Ovary (tissue), 9 donors: ENCODE measurements around the gene FRMD4A. TPM values are rescaled to one million over a fixed set of nuclear protein-coding genes. Genes with fewer than 3 reads are reported as not detected.

Experiments
- DNase-seq, 5 donors: peaks; one replicate each; pipeline ENCODE4 v3.0.0-alpha.2; 2019 to 2020
- H3K27ac ChIP-seq, 2 donors: fragments of 200-600 bp; one replicate each; pipeline versions ENCODE4 v1.5.1 to v1.8.0; 2019 to 2022
- H3K27me3 ChIP-seq: fragments of 200-600 bp; one replicate; pipeline ENCODE4 v1.8.0; 2022
- H3K36me3 ChIP-seq: fragments of 200-600 bp; sonication (generic); one replicate; pipeline ENCODE4 v1.5.1; 2019
- H3K4me1 ChIP-seq: one replicate; pipeline ENCODE4 v1.8.1; 2013; ENCODE audit warnings: mild to moderate bottlenecking, moderate library complexity; ENCODE audit not compliant: insufficient read depth
- H3K4me3 ChIP-seq: fragments of 200-600 bp; sonication (generic); one replicate; pipeline ENCODE4 v1.5.1; 2017
- H3K9me3 ChIP-seq, 2 donors: fragments of 200-600 bp in 1 of 2; sonication (generic) in 1 of 2; one replicate each; pipeline versions ENCODE4 v1.5.1 to v1.8.1; 2013 to 2019; ENCODE audit warnings: mild to moderate bottlenecking in 1 of 2, moderate library complexity in 1 of 2
- EP300 ChIP-seq: sonication (generic); formaldehyde crosslinking; IDR thresholded peaks from one replicate; pipeline ENCODE4 v1.6.1; 2017; ENCODE audit warnings: antibody characterized with exemption
- POLR2A ChIP-seq: fragments of 450-650 bp; IDR thresholded peaks from one replicate; pipeline ENCODE4 v1.6.1; 2017; ENCODE audit warnings: antibody characterized with exemption, mild to moderate bottlenecking, moderate library complexity
- WGBS, 3 donors: extraction: QIAGEN DNeasy Blood & Tissue Kit in 1 of 3; methylation state at CpG; one replicate each; pipeline versions ENCODE4 v1.1.5 to v1.1.7; 2013 to 2017; 5-methylcytosine and 5-hydroxymethylcytosine counted together
- intact Hi-C, 4 donors: fragments of 100-400 bp; cut with DNase I; formaldehyde crosslinking; loops; one replicate each; pipeline versions ENCODE4 v1.11.0 to v1.15.1; 2022 to 2023
- polyA plus RNA-seq, 2 donors: library from polyadenylated mRNA; stranded (reverse); fragments of 200-250 nt in 1 of 2; fragments of 350-450 nt in 1 of 2; fragmentation: Illumina TruSeq in 1 of 2; extraction: RNeasy Lipid Tissue Mini Kit (QIAGEN cat#74804) in 1 of 2; gene quantifications; one replicate each; pipeline ENCODE4 v1.2.3, GENCODE V29; 2013 to 2014
- total RNA-seq, 7 donors: library from RNA; depleted of rRNA in 2 of 7; stranded (reverse); fragments of >200 nt in 2 of 7; fragmentation: NEBNext Ultra II Directional in 3 of 7; extraction: Animal tissue kit (Norgen Biotek cat#: 25700) in 3 of 7; gene quantifications; one replicate each; pipeline versions ENCODE4 v1.1.0 to v1.2.4, GENCODE V29; 2016 to 2023
- TF ChIP-seq, protein P1 (sequence below), 3 donors: fragments of 450-650 bp in 2 of 3; fragments of 200-600 bp in 1 of 3; IDR thresholded peaks; one replicate each; pipeline versions ENCODE4 v1.5.1 to v1.8.0; 2016 to 2022; ENCODE audit warnings: antibody characterized with exemption in 3 of 3, mild to moderate bottlenecking in 1 of 3
- donor health status: DM: no; HTN: no; CAD: no; lungs with moderate emphysema.
- donor health status: DM: no; HTN: no; CAD: no.
- donor health status: Bipolar disorder and iron deficiency.
- donor health status: DM: yes; HTN: yes; CAD: no.
- donor health status: DM: no; HTN: no; CAD: no.
- donor health status: DM: yes; HTN: yes; CAD: no.

FRMD4A gene
- total and polyA plus RNA-seq, 9 donors, result 5.5 to 24.7 (median 11.3) TPM

DNA sequence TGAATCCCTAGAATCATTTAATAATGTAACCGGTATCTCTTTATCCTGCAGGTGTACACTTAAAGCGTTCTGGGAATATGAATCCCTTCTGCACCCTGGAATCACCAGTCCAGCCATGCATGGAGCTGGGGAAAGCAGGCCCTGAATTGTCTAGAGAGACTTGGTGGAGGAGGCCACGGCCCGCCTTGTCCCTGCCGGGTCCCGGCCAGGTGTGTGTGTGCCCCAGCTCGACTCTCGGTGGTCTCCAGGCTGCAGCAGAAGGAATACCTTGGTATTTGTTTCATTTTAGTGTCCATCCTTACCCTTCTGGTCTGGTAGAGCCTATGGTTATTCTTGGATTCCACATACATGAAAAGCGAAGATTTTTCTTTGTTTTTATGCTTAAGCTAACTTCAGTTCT lies 685.9 kb downstream of the FRMD4A start:
- Histone ChIP-seq H3K36me3 (no peaks in the 10 kb centered on the region), H3K27ac (no peak overlapping the region), H3K27me3 (no peaks in the 10 kb centered on the region), H3K4me3 (no peak overlapping the region), H3K4me1 (no peaks in the 10 kb centered on the region), H3K9me3 (peaks cover 0 to 7% of the 10 kb centered on the region in 2 donors)
- WGBS, 3 donors, result 95 to 96% (median 95%) methylated on average over 9 of the region's 9 CpGs
- intact Hi-C loops, result no loop called here
- TF ChIP-seq POLR2A, result no peak
- no peak for TF ChIP-seq EP300
- TF ChIP-seq, protein P1, sequence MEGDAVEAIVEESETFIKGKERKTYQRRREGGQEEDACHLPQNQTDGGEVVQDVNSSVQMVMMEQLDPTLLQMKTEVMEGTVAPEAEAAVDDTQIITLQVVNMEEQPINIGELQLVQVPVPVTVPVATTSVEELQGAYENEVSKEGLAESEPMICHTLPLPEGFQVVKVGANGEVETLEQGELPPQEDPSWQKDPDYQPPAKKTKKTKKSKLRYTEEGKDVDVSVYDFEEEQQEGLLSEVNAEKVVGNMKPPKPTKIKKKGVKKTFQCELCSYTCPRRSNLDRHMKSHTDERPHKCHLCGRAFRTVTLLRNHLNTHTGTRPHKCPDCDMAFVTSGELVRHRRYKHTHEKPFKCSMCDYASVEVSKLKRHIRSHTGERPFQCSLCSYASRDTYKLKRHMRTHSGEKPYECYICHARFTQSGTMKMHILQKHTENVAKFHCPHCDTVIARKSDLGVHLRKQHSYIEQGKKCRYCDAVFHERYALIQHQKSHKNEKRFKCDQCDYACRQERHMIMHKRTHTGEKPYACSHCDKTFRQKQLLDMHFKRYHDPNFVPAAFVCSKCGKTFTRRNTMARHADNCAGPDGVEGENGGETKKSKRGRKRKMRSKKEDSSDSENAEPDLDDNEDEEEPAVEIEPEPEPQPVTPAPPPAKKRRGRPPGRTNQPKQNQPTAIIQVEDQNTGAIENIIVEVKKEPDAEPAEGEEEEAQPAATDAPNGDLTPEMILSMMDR (IDR thresholded peaks at IDR 0.05), result no peak
- no peak for DNase-seq

DNA sequence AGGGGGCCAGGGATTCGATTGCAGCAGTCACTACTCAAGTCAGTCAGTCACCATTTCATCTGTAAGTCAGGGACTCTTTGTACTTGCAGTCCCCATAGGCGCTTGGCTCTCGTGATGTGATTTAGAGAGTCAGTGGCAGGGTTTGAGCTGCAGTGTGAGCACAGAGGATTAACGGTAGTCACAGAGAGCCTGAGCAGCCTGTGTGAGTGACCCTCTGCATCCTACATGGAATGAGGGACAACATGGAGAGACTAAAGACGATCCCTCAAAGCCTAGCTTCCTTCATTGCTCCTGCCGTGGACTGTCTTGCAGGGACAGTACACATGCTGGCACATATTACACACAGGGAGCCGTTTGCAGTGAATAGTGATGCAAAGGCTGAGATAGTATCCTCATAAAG lies 687.7 kb downstream of the FRMD4A start:
- DNase-seq, result no peak
- TF ChIP-seq, protein P1 (IDR thresholded peaks at IDR 0.05), result no peak
- TF ChIP-seq POLR2A (no peak), EP300 (no peak)
- Histone ChIP-seq H3K4me3 (no peak overlapping the region), H3K9me3 (peaks cover 0 to 7% of the 10 kb centered on the region in 2 donors), H3K27ac (no peak overlapping the region), H3K27me3 (no peaks in the 10 kb centered on the region), H3K4me1 (no peaks in the 10 kb centered on the region), H3K36me3 (no peaks in the 10 kb centered on the region)
- 80 to 89% (median 84%) methylated on average over 7 of the region's 7 CpGs for WGBS, 3 donors
- intact Hi-C loops, result no loop called here

DNA sequence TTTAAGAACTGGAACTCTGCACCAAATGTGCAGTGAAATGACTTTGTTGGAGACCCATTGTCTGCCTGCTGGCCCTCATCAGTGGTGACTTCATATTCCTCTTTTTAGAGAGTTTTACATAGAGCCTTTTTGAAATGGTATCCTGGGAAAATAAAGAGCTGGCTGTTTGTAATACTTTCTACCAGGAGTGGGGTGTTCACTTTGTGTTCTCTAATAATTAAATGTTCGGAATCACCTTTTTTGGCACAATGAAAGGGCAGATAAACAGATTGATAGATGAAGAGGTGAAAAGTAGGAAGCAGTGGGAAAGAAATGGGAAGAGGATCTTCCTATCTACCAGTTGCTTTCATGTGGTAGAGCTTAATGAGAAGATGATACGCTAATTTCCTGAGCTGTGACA lies 688.4 kb downstream of the FRMD4A start:
- TF ChIP-seq EP300 (no peak), POLR2A (no peak)
- TF ChIP-seq, protein P1 (IDR thresholded peaks at IDR 0.05), result no peak

DNA sequence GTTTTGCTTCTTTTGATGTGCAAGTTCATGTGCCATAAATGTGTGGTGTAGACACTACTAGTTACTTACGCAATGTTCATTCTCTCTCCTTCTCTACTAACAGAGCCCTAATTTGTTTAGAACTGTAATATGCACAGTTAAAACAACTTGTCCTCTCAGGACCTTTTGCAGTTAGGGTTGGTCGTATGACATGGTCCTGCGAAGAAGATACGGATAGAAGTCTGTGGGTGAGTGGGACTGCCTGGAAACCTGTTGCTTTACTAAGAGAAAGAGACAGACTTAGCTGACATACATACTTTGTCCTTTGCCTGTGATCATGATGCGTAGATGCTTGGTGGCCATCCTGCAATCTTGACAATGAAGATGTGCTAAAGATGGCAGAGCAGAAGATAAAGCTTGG lies 692.8 kb downstream of the FRMD4A start:
- Histone ChIP-seq H3K36me3 (no peaks in the 10 kb centered on the region), H3K4me3 (no peak overlapping the region), H3K4me1 (no peaks in the 10 kb centered on the region), H3K27me3 (no peaks in the 10 kb centered on the region), H3K9me3 (peaks cover 0 to 7% of the 10 kb centered on the region in 2 donors), H3K27ac (no peak overlapping the region)
- intact Hi-C loops, result no loop called here
- 89 to 93% (median 93%) methylated on average over 5 of the region's 5 CpGs for WGBS, 3 donors
- no peak for DNase-seq
- no peak for TF ChIP-seq EP300
- no peak for TF ChIP-seq POLR2A
- TF ChIP-seq, protein P1 (IDR thresholded peaks at IDR 0.05), result no peak

More for the DNA sequence above, 688.4 kb downstream of the FRMD4A start:
- 97 to 99% (median 99%) methylated on average over 2 of the region's 2 CpGs for WGBS, 3 donors
- H3K36me3 ChIP-seq, result no peaks in the 10 kb centered on the region
- intact Hi-C loops, result no loop called here
- H3K9me3 ChIP-seq, result peaks cover 0 to 7% of the 10 kb centered on the region in 2 donors
- no peaks in the 10 kb centered on the region for H3K4me1 ChIP-seq
- no peak for DNase-seq
- no peaks in the 10 kb centered on the region for H3K27me3 ChIP-seq
- no peak overlapping the region for H3K4me3 ChIP-seq
- H3K27ac ChIP-seq, result no peak overlapping the region
